Measurements from ENCODE around the gene MLLT6.

MLLT6 gene

GRCh38 chr17:38711792-38712571, 6.9 kb downstream of the MLLT6 start:
- no peak overlapping the region for H4K8ac ChIP-seq (ENCODE audit: low read depth, low read length)
- WGBS, 2 donors (ENCODE audit: extremely low coverage in 2 of 2, insufficient read length in 2 of 2, insufficient replicate concordance in 1 of 2): no CpG with 5 or more reads among the region's 26 CpGs
- no peak overlapping the region for H3K4me2 ChIP-seq (ENCODE audit: insufficient read depth, low read length, poor library complexity, severe bottlenecking)
- H2BK120ac ChIP-seq (ENCODE audit: low read depth, low read length): no peak overlapping the region
- H3K9ac ChIP-seq (ENCODE audit: low read depth, low read length, poor library complexity): peak overlapping the region; percentile 9
- no peak overlapping the region for H2BK15ac ChIP-seq (ENCODE audit: low read length)
- no peaks in the 10 kb centered on the region for H3K27me3 ChIP-seq (ENCODE audit: control insufficient read depth in 3 of 3, insufficient read depth in 3 of 3, low read depth in 1 of 3, low read length in 3 of 3)
- H2BK12ac ChIP-seq (ENCODE audit: low read length): no peak overlapping the region
- H3K4ac ChIP-seq (ENCODE audit: low read length): no peak overlapping the region
- H3K9me3 ChIP-seq (replicated peaks in 1 of 2; ENCODE audit: control insufficient read depth in 2 of 2, insufficient read depth in 1 of 2, low read depth in 1 of 2, low read length in 2 of 2): no peaks in the 10 kb centered on the region
- H4K91ac ChIP-seq (ENCODE audit: low read depth, low read length, poor library complexity): no peak overlapping the region
- H3K36me3 ChIP-seq (replicated peaks in 1 of 2; ENCODE audit: control insufficient read depth in 2 of 2, insufficient read depth in 2 of 2, low read length in 2 of 2): peaks cover 11 to 91% of the 10 kb centered on the region in 2 donors
- DNase-seq (ENCODE audit: low spot score): no peak
- no peak overlapping the region for H2AFZ ChIP-seq (ENCODE audit: low read length)
- H3K23ac ChIP-seq (ENCODE audit: low read depth, low read length, poor library complexity): no peak overlapping the region
- H3K18ac ChIP-seq (ENCODE audit: low read length): no peak overlapping the region
- no peak overlapping the region for H3K27ac ChIP-seq (replicated peaks; ENCODE audit: low read length)
- H2AK5ac ChIP-seq (ENCODE audit: low read depth, low read length): no peak overlapping the region
- H3K4me1 ChIP-seq (ENCODE audit: control insufficient read depth in 2 of 2, insufficient read depth in 1 of 2, low read depth in 1 of 2, low read length in 2 of 2): peaks cover 0 to 3% of the 10 kb centered on the region in 2 donors
- H3K4me3 ChIP-seq (ENCODE audit: low read length in 2 of 2): no peak overlapping the region
- no peaks in the 10 kb centered on the region for H3K79me1 ChIP-seq (ENCODE audit: low read depth, low read length)
- H2BK5ac ChIP-seq (ENCODE audit: low read length): no peak overlapping the region
- no peak overlapping the region for H3K14ac ChIP-seq (ENCODE audit: low read length)

GRCh38 chr17:38712593-38712992, 7.5 kb downstream of the MLLT6 start:
- Histone ChIP-seq H2BK120ac (ENCODE audit: low read depth, low read length) (no peak overlapping the region), H3K36me3 (replicated peaks in 1 of 2; ENCODE audit: control insufficient read depth in 2 of 2, insufficient read depth in 2 of 2, low read length in 2 of 2) (peaks cover 11 to 91% of the 10 kb centered on the region in 2 donors), H4K8ac (ENCODE audit: low read depth, low read length) (no peak overlapping the region)

DNA sequence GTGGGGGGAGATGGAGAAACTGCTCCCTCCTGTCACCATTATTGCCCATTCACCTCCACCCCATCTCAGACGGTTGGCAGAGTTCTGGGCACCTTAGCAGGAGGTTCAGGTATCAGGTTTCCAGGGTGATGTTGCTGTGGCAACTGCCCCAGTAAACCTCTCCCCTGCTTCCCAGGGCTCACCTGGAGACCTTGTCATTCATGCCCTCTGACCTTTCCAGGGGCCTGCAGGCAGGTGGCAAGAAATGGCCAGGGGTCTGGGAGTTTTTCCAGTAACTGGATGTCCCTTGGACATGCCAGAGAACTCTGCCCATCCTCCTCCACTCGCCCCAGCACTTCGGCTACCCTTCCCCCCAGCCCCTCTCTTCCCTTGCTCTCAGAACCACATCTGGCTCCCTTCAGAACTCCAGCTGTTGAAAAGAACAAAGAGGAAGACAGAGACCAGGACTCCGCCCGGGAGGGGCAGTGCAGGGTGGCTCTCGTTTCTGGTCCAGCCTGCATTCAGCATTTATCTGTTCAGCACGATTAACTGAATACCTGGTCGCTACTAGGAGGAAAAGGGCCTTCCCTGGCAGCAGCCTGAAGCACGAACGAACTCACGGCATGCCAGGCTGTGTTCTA, 8.5 kb downstream of the MLLT6 start:
- no peak overlapping the region for H2BK5ac ChIP-seq (ENCODE audit: low read length)
- H3K4me3 ChIP-seq (ENCODE audit: low read length in 2 of 2): no peak overlapping the region
- no peak overlapping the region for H2BK12ac ChIP-seq (ENCODE audit: low read length)
- H2AK5ac ChIP-seq (ENCODE audit: low read depth, low read length): no peak overlapping the region
- no peak overlapping the region for H2BK15ac ChIP-seq (ENCODE audit: low read length)
- peaks cover 0 to 3% of the 10 kb centered on the region in 2 donors for H3K4me1 ChIP-seq (ENCODE audit: control insufficient read depth in 2 of 2, insufficient read depth in 1 of 2, low read depth in 1 of 2, low read length in 2 of 2)
- peaks cover 11 to 91% of the 10 kb centered on the region in 2 donors for H3K36me3 ChIP-seq (replicated peaks in 1 of 2; ENCODE audit: control insufficient read depth in 2 of 2, insufficient read depth in 2 of 2, low read length in 2 of 2)
- WGBS, 2 donors (ENCODE audit: extremely low coverage in 2 of 2, insufficient read length in 2 of 2, insufficient replicate concordance in 1 of 2): no CpG with 5 or more reads among the region's 11 CpGs
- no peaks in the 10 kb centered on the region for H3K79me1 ChIP-seq (ENCODE audit: low read depth, low read length)
- H3K4me2 ChIP-seq (ENCODE audit: insufficient read depth, low read length, poor library complexity, severe bottlenecking): no peak overlapping the region
- peak overlapping the region; percentile 15 for H3K9ac ChIP-seq (ENCODE audit: low read depth, low read length, poor library complexity)
- no peak overlapping the region for H2AFZ ChIP-seq (ENCODE audit: low read length)
- H3K27me3 ChIP-seq (ENCODE audit: control insufficient read depth in 3 of 3, insufficient read depth in 3 of 3, low read depth in 1 of 3, low read length in 3 of 3): no peaks in the 10 kb centered on the region
- H2BK120ac ChIP-seq (ENCODE audit: low read depth, low read length): no peak overlapping the region
- H3K18ac ChIP-seq (ENCODE audit: low read length): no peak overlapping the region
- H3K23ac ChIP-seq (ENCODE audit: low read depth, low read length, poor library complexity): no peak overlapping the region
- H4K8ac ChIP-seq (ENCODE audit: low read depth, low read length): no peak overlapping the region
- H3K27ac ChIP-seq (replicated peaks; ENCODE audit: low read length): no peak overlapping the region
- no peak overlapping the region for H3K4ac ChIP-seq (ENCODE audit: low read length)
- no peak overlapping the region for H4K91ac ChIP-seq (ENCODE audit: low read depth, low read length, poor library complexity)
- no peaks in the 10 kb centered on the region for H3K9me3 ChIP-seq (replicated peaks in 1 of 2; ENCODE audit: control insufficient read depth in 2 of 2, insufficient read depth in 1 of 2, low read depth in 1 of 2, low read length in 2 of 2)
- H3K14ac ChIP-seq (ENCODE audit: low read length): no peak overlapping the region
- DNase-seq (ENCODE audit: low spot score): no peak

More at GRCh38 chr17:38712593-38712992, 7.5 kb downstream of the MLLT6 start:
- no peaks in the 10 kb centered on the region for H3K79me1 ChIP-seq (ENCODE audit: low read depth, low read length)
- peak overlapping the region; percentile 54 for H3K9ac ChIP-seq (ENCODE audit: low read depth, low read length, poor library complexity)
- no peak overlapping the region for H2AFZ ChIP-seq (ENCODE audit: low read length)
- H3K9me3 ChIP-seq (replicated peaks in 1 of 2; ENCODE audit: control insufficient read depth in 2 of 2, insufficient read depth in 1 of 2, low read depth in 1 of 2, low read length in 2 of 2): no peaks in the 10 kb centered on the region
- no peak overlapping the region for H3K27ac ChIP-seq (replicated peaks; ENCODE audit: low read length)
- H2BK12ac ChIP-seq (ENCODE audit: low read length): no peak overlapping the region
- WGBS, 2 donors (ENCODE audit: extremely low coverage in 2 of 2, insufficient read length in 2 of 2, insufficient replicate concordance in 1 of 2): no CpG with 5 or more reads among the region's 10 CpGs
- no peak overlapping the region for H2BK5ac ChIP-seq (ENCODE audit: low read length)
- H4K91ac ChIP-seq (ENCODE audit: low read depth, low read length, poor library complexity): no peak overlapping the region
- H2BK15ac ChIP-seq (ENCODE audit: low read length): no peak overlapping the region
- no peak overlapping the region for H3K4ac ChIP-seq (ENCODE audit: low read length)
- no peak overlapping the region for H3K14ac ChIP-seq (ENCODE audit: low read length)
- no peak for DNase-seq (ENCODE audit: low spot score)
- H3K27me3 ChIP-seq (ENCODE audit: control insufficient read depth in 3 of 3, insufficient read depth in 3 of 3, low read depth in 1 of 3, low read length in 3 of 3): no peaks in the 10 kb centered on the region
- peaks cover 0 to 2% of the 10 kb centered on the region in 2 donors for H3K4me1 ChIP-seq (ENCODE audit: control insufficient read depth in 2 of 2, insufficient read depth in 1 of 2, low read depth in 1 of 2, low read length in 2 of 2)
- no peak overlapping the region for H3K4me2 ChIP-seq (ENCODE audit: insufficient read depth, low read length, poor library complexity, severe bottlenecking)
- H2AK5ac ChIP-seq (ENCODE audit: low read depth, low read length): no peak overlapping the region
- no peak overlapping the region for H3K23ac ChIP-seq (ENCODE audit: low read depth, low read length, poor library complexity)
- H3K18ac ChIP-seq (ENCODE audit: low read length): no peak overlapping the region
- H3K4me3 ChIP-seq (ENCODE audit: low read length in 2 of 2): no peak overlapping the region

GRCh38 chr17:38715216-38715943, 10.3 kb downstream of the MLLT6 start:
- Histone ChIP-seq H2BK5ac (ENCODE audit: low read length) (no peak overlapping the region), H3K18ac (ENCODE audit: low read length) (no peak overlapping the region), H2AK5ac (ENCODE audit: low read depth, low read length) (no peak overlapping the region), H3K36me3 (replicated peaks in 1 of 2; ENCODE audit: control insufficient read depth in 2 of 2, insufficient read depth in 2 of 2, low read length in 2 of 2) (peaks cover 8 to 92% of the 10 kb centered on the region in 2 donors), H4K8ac (ENCODE audit: low read depth, low read length) (no peak overlapping the region), H3K4me3 (ENCODE audit: low read length in 2 of 2) (no peak overlapping the region), H3K27ac (replicated peaks; ENCODE audit: low read length) (no peak overlapping the region), H3K9ac (ENCODE audit: low read depth, low read length, poor library complexity) (no peak overlapping the region), H2BK120ac (ENCODE audit: low read depth, low read length) (no peak overlapping the region), H3K9me3 (replicated peaks in 1 of 2; ENCODE audit: control insufficient read depth in 2 of 2, insufficient read depth in 1 of 2, low read depth in 1 of 2, low read length in 2 of 2) (no peaks in the 10 kb centered on the region), H3K4ac (ENCODE audit: low read length) (no peak overlapping the region), H4K91ac (ENCODE audit: low read depth, low read length, poor library complexity) (no peak overlapping the region), H3K79me1 (ENCODE audit: low read depth, low read length) (no peaks in the 10 kb centered on the region), H3K23ac (ENCODE audit: low read depth, low read length, poor library complexity) (no peak overlapping the region), H3K27me3 (ENCODE audit: control insufficient read depth in 3 of 3, insufficient read depth in 3 of 3, low read depth in 1 of 3, low read length in 3 of 3) (peaks cover 0 to 12% (median 0%) of the 10 kb centered on the region in 3 experiments), H2BK15ac (ENCODE audit: low read length) (no peak overlapping the region), H3K14ac (ENCODE audit: low read length) (no peak overlapping the region), H2BK12ac (ENCODE audit: low read length) (no peak overlapping the region), H3K4me2 (ENCODE audit: insufficient read depth, low read length, poor library complexity, severe bottlenecking) (no peak overlapping the region), H2AFZ (ENCODE audit: low read length) (no peak overlapping the region), H3K4me1 (ENCODE audit: control insufficient read depth in 2 of 2, insufficient read depth in 1 of 2, low read depth in 1 of 2, low read length in 2 of 2) (peaks cover 0 to 12% of the 10 kb centered on the region in 2 donors)
- WGBS, 2 donors (ENCODE audit: extremely low coverage in 2 of 2, insufficient read length in 2 of 2, insufficient replicate concordance in 1 of 2): no CpG with 5 or more reads among the region's 9 CpGs
- no peak for DNase-seq (ENCODE audit: low spot score)

Data from neuronal stem cell (in vitro differentiated cells).